H1 (cell line): Measurements from ENCODE around the gene LTC4S. TPM values are rescaled to one million over a fixed set of nuclear protein-coding genes. Genes with fewer than 3 reads are reported as not detected.

Experiments
- CBX8 ChIP-seq: fragments of 300-800, 300-1000 bp; sonication (generic); IDR thresholded peaks from 2 replicates; pipeline ENCODE4 v1.7.1; 2016; ENCODE audit warnings: low read depth, low read length, borderline replicate concordance
- polyA plus RNA-seq, 7 experiments: library from polyadenylated mRNA; depleted of rRNA in 3 of 7; stranded (reverse) in 5 of 7; unstranded in 2 of 7; fragments of >200 nt in 5 of 7; fragments of 200-250 nt in 2 of 7; gene quantifications; 1 replicate in 5 of 7; 2 replicates in 1 of 7; 4 replicates in 1 of 7; pipeline versions ENCODE4 v1.2.1 to v1.2.3, GENCODE V29; 2011 to 2013; ENCODE audit warnings: missing spikeins in 2 of 7, mixed read lengths in 2 of 7
- total RNA-seq: library from RNA; stranded (reverse); fragmentation: NEBNext Ultra II Directional; extraction: Animal tissue kit (Norgen Biotek cat#: 25700); gene quantifications from 2 replicates; pipeline ENCODE4 v1.2.1, GENCODE V29; 2021

LTC4S gene
- total and polyA plus RNA-seq, 2 of the 8 experiments (the other 6 are each of a cell fraction or from before 2014, with no cell fraction given): 2.2 to 3.7 TPM

- no peak for TF ChIP-seq CBX8
Measured at GRCh38 chr5:179801304-179802206, 7.8 kb downstream of the LTC4S start (continued).
